ENCODE measurements around the gene MT1E. TPM values are rescaled to one million over a fixed set of nuclear protein-coding genes. Genes with fewer than 3 reads are reported as not detected.

MT1E gene
- polyA plus RNA-seq, 1 donor from 2014 or later = not detected

DNA sequence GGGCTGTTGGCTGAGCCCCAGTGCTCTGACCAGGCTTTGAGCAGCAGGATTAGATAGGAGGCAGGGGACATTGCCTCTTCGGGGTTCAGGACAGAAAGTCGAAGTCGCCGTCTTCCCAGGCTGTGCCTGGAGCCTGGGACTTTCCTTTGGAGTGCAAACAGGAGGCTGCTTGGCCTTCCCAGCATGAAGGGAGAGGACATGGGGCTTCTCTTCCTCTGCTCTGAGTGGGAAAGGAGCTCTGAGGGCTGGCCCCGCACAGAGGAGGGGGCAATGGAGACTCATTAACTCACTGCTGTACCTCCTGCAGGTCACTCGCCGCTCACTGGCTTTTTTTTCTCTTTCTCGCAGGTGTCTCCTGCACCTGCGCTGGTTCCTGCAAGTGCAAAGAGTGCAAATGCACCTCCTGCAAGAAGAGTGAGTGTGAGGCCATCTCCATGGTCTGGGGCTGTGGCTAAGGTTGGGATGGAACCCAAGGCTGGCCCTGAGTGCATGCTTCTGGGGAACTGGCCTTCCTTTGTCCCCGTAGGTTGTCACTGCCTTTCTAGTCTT, 32.8 kb downstream of the MT1E start:
- Histone ChIP-seq H2AFZ (ENCODE audit: low read depth, low read length) (no peak overlapping the region), H3F3A (ENCODE audit: insufficient read depth, low read length, poor library complexity, severe bottlenecking) (no peaks in the 10 kb centered on the region), H4K20me1 (ENCODE audit: insufficient read depth) (no peaks in the 10 kb centered on the region), H3K4me2 (ENCODE audit: low read length) (peak overlapping the region; percentile 48), H3K9me3 (ENCODE audit: low read length) (no peaks in the 10 kb centered on the region), H3K79me2 (replicated peaks; ENCODE audit: insufficient read depth, low read length) (no peaks in the 10 kb centered on the region), H3K9me2 (ENCODE audit: insufficient read depth, low read length) (no peaks in the 10 kb centered on the region), H3K4me3 (ENCODE audit: low read length) (peak overlapping the region; percentile 71), H3K36me3 (ENCODE audit: insufficient read depth, low read length) (no peaks in the 10 kb centered on the region), H3K9ac (ENCODE audit: low read length) (peak overlapping the region; percentile 38), H3K27me3 (ENCODE audit: insufficient read depth, low read depth, low read length) (peaks cover 74% of the 10 kb centered on the region), H3K27ac (ENCODE audit: low read length) (no peak overlapping the region)
- no peak for TF ChIP-seq RAD21 (conservative IDR thresholded peaks at IDR 0.05)
- no peak for TF ChIP-seq EP300 (conservative IDR thresholded peaks at IDR 0.05; ENCODE audit: poor library complexity, severe bottlenecking)
- TF ChIP-seq SMC3 (conservative IDR thresholded peaks at IDR 0.05; ENCODE audit: poor library complexity) = no peak
- TF ChIP-seq, protein P1, sequence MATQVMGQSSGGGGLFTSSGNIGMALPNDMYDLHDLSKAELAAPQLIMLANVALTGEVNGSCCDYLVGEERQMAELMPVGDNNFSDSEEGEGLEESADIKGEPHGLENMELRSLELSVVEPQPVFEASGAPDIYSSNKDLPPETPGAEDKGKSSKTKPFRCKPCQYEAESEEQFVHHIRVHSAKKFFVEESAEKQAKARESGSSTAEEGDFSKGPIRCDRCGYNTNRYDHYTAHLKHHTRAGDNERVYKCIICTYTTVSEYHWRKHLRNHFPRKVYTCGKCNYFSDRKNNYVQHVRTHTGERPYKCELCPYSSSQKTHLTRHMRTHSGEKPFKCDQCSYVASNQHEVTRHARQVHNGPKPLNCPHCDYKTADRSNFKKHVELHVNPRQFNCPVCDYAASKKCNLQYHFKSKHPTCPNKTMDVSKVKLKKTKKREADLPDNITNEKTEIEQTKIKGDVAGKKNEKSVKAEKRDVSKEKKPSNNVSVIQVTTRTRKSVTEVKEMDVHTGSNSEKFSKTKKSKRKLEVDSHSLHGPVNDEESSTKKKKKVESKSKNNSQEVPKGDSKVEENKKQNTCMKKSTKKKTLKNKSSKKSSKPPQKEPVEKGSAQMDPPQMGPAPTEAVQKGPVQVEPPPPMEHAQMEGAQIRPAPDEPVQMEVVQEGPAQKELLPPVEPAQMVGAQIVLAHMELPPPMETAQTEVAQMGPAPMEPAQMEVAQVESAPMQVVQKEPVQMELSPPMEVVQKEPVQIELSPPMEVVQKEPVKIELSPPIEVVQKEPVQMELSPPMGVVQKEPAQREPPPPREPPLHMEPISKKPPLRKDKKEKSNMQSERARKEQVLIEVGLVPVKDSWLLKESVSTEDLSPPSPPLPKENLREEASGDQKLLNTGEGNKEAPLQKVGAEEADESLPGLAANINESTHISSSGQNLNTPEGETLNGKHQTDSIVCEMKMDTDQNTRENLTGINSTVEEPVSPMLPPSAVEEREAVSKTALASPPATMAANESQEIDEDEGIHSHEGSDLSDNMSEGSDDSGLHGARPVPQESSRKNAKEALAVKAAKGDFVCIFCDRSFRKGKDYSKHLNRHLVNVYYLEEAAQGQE (IDR thresholded peaks at IDR 0.05; ENCODE audit: borderline replicate concordance) = no peak
- no peak for TF ChIP-seq TAF1 (IDR thresholded peaks at IDR 0.05; ENCODE audit: low read depth)
- TF ChIP-seq POLR2AphosphoS5 (IDR thresholded peaks at IDR 0.05) = no peak
- no peak for TF ChIP-seq EZH2 (IDR thresholded peaks at IDR 0.05; ENCODE audit: borderline replicate concordance, insufficient read depth, low read length, poor library complexity, severe bottlenecking)
- no peak for TF ChIP-seq MXI1 (conservative IDR thresholded peaks at IDR 0.05; ENCODE audit: poor library complexity, severe bottlenecking)
- TF ChIP-seq, protein P2, sequence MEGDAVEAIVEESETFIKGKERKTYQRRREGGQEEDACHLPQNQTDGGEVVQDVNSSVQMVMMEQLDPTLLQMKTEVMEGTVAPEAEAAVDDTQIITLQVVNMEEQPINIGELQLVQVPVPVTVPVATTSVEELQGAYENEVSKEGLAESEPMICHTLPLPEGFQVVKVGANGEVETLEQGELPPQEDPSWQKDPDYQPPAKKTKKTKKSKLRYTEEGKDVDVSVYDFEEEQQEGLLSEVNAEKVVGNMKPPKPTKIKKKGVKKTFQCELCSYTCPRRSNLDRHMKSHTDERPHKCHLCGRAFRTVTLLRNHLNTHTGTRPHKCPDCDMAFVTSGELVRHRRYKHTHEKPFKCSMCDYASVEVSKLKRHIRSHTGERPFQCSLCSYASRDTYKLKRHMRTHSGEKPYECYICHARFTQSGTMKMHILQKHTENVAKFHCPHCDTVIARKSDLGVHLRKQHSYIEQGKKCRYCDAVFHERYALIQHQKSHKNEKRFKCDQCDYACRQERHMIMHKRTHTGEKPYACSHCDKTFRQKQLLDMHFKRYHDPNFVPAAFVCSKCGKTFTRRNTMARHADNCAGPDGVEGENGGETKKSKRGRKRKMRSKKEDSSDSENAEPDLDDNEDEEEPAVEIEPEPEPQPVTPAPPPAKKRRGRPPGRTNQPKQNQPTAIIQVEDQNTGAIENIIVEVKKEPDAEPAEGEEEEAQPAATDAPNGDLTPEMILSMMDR (IDR thresholded peaks at IDR 0.05; ENCODE audit: poor library complexity, severe bottlenecking) = no peak

DNA sequence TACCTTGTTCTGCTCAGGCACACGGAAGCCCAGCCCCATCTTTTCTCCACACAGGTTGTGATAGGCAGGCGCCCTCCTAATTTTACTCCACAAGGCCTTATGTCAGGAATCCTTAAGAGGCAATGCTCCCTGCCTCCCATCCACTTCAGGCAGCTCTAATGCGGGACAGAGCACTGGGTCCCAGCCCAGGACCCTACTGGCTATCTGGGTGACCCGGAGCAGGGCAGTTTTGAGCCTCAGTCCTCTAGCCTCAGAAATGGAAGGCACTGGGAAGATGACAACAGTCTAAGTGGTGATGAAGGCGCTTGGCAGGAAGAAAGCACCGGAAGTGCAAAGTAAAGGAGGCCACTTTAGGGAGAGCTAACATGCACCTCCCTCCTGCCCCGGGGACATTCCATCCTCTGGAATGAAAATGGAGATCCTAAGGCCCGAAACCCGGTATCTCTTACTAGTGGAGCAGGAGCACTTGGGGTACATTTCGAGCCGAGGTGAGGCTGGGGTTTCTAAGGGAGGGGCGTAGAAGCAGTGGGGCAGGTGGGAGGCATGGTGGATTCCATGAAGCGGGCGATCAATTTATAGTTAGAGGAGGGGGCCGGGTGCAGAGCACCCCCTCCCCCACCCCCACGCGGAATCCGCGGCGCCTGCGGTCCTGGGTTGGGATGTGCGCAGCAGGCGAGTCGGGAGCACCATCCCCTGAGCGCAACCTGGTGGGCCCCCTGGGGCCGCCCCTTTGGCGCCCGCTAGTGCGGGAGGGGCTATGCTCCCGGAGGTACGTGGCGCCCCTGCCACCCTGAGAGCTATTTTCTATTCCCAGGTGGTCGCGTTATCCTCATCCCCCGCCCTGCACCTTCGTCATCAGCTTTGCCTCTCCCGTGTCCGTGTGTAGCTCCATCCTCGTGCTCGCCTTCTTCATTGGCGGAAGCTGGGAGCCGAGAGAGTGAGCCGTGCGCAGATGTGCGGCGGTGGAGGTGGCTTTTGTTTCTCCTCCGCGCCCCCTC, 37.1 kb downstream of the MT1E start:
- H3K9ac ChIP-seq (ENCODE audit: low read length) = peak overlapping the region; percentile 48
- no peak overlapping the region for H3K27ac ChIP-seq (ENCODE audit: low read length)
- H4K20me1 ChIP-seq (ENCODE audit: insufficient read depth) = no peaks in the 10 kb centered on the region
- H3K9me2 ChIP-seq (ENCODE audit: insufficient read depth, low read length) = no peaks in the 10 kb centered on the region
- peak overlapping the region; percentile 13 for H2AFZ ChIP-seq (ENCODE audit: low read depth, low read length)
- H3K9me3 ChIP-seq (ENCODE audit: low read length) = no peaks in the 10 kb centered on the region
- H3K27me3 ChIP-seq (ENCODE audit: insufficient read depth, low read depth, low read length) = peaks cover 100% of the 10 kb centered on the region
- no peaks in the 10 kb centered on the region for H3K79me2 ChIP-seq (replicated peaks; ENCODE audit: insufficient read depth, low read length)
- H3K36me3 ChIP-seq (ENCODE audit: insufficient read depth, low read length) = no peaks in the 10 kb centered on the region
- no peak for TF ChIP-seq SMC3 (conservative IDR thresholded peaks at IDR 0.05; ENCODE audit: poor library complexity)
- peak; percentile 35 for TF ChIP-seq MXI1 (conservative IDR thresholded peaks at IDR 0.05; ENCODE audit: poor library complexity, severe bottlenecking)
- TF ChIP-seq POLR2AphosphoS5 (IDR thresholded peaks at IDR 0.05) = peak; percentile 28
- no peak for TF ChIP-seq RAD21 (conservative IDR thresholded peaks at IDR 0.05)
- peak overlapping the region; percentile 48 for H3K4me2 ChIP-seq (ENCODE audit: low read length)
- H3K4me3 ChIP-seq (ENCODE audit: low read length) = peak overlapping the region; percentile 68
- no peaks in the 10 kb centered on the region for H3F3A ChIP-seq (ENCODE audit: insufficient read depth, low read length, poor library complexity, severe bottlenecking)
